Activated CD4-positive, alpha-beta T cell treated with anti-CD3 and anti-CD28 coated beads, Interleukin-2, amount 50 U/mL, for 16 hours (primary cell): ENCODE results near the gene ABHD8.
A peak's percentile ranks its signal among the peaks of the same experiment; 100 is the strongest.
"Not testable (repeated sequence)": the region's sequence is repeated elsewhere in the genome, so short reads cannot be mapped to it uniquely, and the experiment has no call there.

Experiments used
- DNase-seq: peaks from one replicate; pipeline ENCODE4 v3.0.0-alpha.2; 2020

The ABHD8 gene

DNA sequence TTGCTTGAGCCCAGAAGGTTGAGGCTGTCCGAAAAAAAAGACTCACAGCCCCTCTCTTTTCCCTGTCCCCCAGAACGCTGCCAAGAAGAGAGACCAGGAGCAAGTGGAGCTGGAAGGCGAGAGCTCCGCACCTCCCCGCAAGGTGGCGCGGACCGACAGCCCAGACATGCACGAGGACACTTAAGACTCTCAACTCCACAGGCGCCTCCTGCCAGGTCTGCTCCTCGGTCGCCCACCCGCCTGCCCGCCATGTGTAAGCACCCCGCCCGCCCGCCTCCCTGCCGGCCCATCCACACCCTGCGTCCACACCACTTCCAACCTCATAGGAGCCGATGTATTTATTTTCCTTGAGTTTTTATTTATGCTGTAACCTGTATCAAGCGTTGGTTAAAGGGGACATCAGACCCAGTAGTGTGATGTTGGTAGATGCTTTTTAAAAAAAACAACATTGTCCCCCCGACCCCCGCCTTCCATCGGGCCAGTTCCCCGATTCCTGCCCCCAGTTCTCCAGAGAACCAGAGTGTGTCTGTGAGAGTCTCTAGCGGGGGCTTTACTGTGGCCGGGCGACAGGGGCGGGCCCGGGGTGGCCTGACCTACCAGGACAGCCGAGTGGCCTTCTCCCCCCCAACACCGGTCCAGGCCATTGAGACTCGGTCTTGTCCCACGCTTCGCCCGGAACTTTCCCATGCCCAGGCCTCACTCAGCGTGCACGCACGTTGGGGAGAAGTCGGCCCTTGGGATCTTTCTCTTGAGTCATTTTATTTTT is 16.4 kb upstream of the ABHD8 start:
- DNase-seq = no peak

DNA sequence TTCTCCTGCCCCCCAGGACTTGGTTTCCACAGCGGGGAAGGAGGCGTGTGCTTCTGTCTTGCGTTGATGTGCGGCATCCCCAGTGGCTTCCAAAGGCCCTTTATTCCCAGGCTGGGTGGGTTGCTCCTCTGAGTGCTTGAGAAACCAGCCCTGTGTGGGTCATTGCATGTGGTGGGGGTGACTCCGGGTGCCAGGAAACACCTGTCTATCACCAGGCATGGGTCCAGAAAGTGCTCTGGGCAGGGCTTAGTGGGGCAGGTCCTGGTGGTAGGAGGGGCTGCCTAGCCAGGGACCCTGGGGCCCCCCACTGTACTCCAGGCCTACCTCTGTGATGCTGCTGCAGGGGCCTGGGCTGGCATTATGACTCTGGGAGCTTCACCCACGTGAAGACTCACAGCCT is 15.7 kb upstream of the ABHD8 start:
- no peak for DNase-seq

DNA sequence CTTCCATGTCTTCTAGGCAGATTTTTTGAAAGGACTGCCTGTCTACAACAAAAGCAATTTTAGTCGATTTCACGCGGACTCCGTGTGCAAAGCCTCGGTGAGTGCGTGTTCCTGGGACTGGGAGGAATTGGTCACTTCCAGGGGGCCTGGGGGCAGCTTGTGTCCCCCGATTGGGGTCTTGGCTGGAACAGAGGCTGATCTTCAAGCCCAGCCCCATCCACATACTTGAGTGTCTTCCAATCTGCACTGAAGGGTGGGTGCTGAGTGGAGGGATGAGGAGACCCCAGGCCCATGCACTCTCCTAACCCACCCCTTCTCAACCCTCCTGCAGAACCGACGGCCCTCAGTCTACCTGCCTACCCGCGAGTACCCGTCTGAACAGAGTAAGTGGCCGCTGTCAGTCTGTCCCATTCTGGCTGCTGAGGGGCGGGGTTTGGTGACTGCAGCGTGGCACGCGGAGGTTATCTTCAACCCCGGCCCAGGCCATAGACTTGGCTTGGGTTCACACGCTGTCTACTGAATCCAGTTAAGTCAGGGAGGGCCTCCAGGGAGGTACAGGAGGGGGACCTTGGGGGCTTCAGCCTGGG is 10.9 kb upstream of the ABHD8 start:
- no peak for DNase-seq

DNA sequence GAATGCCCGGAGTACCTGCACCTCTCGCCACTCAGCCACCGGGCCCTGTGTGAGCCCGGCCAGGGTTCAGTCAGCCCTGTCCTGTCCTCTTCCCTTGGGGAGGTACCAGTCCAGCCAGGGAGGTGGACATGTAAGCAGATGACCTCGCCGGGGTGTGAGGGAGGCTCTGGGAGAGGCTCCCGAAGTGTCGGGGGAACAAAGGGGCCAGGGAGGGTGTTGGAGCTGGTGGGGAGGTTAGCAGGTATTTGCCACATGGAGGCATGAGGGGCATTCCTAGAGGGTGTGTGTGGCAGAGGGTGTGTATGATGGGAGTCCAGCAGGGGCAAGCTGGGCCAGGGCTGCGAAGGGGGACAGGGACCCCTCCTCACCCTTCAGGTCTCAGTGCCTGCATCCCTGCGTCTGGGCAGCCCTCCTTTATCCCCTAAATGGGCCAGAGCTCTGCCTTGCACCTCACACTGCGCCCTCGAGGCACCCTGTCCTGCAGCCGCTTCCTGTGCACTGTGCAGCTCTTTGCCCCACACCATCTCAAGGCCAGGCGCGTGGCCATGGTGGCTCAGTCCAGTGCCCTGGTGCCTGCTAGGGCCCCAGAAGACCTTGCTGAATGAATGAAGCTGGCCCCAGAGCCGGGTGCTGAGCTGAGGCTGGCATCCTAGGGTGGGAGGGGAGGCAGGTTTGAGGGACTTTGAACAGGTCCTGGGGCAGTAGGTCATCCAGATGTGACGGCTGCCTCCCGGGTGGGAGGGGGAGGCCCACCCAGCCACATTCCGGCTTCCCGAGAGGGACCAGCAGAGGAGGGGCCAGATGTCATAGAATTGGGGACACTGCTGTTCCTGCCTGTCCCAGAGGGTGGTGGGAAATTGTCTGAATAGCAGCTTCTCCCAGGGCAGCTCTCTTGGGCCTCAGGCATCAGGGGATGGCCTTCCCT is 9.2 kb upstream of the ABHD8 start:
- no peak for DNase-seq

DNA sequence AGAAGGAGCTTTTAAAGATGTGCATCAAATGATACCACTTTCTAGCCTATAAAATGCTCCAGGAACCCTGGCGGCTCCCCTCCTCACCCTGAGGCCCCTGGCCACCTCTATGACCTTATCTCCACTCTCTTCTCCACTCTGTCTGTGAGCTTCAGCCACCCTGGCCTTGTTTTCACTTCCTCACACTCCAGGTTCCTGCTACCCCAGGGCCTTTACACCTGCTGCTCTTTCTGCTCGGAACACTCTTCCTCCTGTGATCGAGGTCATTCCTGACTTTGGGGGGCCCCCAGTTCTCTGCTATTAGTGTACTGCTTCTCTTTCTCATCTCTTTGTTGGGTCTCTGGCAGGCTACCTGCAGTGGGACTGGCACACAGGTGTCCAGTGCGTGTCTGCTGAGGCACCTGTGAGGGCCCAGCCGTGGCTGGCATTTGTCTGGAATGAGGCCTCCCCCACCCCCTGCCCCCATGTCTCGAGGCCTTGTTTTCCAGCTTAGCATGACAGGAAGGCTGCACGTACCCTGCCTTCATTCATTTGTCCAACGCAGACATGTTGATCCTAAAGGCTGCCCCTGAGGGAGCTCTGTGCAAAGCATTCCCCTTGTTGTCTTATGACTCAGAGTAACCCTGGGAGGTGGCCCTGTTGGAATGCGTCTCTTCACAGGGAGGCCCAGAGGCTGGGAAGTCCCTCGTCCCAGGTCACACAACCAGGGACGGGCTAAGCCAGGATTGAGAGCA is 8.4 kb upstream of the ABHD8 start:
- DNase-seq = no peak

DNA sequence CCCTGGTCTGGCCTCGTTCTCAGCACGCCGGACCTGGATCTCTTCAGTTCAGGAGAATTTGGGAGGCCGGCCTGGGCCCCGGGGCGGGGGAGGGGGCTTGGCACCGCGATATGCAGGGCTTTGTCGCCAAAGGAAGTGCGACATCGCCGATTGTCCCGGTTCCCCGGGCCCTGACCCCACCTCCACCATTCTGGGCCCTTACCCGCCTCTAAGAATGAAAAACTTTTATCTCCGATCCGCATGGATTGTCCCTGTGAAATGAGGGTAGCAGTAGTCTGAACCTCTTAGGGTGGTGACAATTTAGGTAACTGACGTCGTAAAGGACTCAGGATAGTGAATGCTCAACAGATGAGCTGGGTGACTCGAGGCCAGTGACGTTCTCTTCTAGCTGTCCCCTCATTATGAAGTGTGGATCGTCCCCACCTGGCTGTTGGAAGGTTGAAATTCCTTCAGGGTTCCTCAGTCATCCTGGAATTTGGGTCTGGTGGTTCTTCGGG is 6.8 kb upstream of the ABHD8 start:
- no peak for DNase-seq

DNA sequence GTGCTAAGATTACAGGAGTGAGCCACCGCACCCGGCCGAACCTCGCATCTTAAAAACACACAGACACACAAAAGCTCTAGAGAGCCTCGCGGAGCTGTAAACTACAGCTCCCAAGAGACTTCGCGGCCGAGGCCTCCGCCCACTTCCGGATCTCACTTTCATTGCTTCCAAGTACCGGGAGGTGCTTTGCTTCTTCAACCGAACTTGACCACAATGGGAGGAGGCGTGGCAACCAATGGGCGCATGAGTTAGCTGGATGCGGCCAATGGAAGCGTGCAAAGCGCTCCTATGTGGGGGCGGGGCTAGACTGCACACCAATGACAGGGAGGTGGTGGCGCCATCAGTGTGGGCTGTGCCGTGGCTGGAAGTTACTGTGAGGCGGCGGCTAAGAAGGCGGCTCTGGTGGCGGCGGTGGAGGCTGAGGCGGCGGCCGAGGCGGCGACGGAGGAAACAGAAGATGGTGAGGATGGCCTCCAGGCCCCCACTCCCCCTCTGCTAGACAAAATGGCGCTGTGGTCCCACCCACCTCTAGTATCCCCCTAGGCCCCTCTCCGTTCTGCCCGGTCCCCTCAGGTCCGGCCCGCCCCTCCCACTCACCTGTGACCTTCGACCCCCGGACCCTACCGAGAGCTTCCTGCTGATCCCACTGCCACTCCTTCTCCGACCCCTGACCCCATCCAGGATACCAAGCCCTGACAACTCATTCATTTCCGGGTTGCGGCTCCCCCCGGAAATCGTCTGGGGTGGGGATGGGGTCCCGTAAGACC is 6.2 kb upstream of the ABHD8 start, which contains the start of gene DDA1:
Gene DDA1, plus strand, starts transcription at position 366 of the 767 bp plus-strand sequence. Its CDS starts 92 bp downstream, at position 458.
- DNase-seq = peak; percentile 100

DNA sequence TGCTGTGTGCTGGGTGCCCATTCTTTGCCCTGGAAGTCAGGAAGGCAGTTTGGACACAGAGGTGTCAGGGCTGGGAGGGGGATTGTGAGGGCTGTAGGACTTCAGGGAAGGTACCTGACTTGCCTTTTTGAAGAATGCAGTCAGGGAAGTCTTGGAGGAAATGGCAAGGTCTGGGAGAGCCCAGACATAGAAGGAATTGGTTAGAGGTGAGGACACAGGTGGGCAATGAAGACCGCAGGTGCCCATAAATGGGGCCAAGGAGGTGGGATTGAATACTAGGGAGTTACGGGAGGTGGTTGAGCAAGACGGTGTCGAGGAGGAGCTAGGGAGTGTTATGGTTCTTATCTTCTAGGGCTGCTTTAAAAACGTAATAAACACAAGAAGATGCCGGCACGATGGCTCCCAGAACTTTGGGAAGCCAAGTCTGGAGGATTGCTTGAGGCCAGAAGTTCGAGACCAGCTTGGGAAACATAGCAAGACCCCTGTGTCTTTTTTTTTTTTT is 4.7 kb upstream of the ABHD8 start:
- DNase-seq = no peak

DNA sequence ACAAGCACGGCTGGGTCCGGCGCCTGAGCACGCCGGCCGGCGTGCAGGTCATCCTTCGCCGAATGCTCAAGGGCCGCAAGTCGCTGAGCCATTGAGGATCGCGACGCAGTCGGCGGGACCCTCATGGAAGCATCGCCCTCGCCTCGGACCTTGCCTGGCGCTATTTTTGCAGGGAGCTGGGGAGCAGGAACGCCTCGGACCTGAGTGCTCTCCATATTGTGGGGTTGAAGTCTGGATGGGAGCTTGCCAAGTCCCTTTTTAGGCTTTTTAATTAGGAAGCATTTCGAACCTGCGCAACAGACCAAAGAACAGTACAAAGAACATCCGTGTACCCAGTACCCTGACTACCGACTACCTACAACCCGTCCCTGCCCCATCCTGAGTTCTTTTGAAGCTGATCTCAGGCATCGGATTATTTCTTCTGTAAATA is 3.1 kb upstream of the ABHD8 start:
- DNase-seq = no peak

DNA sequence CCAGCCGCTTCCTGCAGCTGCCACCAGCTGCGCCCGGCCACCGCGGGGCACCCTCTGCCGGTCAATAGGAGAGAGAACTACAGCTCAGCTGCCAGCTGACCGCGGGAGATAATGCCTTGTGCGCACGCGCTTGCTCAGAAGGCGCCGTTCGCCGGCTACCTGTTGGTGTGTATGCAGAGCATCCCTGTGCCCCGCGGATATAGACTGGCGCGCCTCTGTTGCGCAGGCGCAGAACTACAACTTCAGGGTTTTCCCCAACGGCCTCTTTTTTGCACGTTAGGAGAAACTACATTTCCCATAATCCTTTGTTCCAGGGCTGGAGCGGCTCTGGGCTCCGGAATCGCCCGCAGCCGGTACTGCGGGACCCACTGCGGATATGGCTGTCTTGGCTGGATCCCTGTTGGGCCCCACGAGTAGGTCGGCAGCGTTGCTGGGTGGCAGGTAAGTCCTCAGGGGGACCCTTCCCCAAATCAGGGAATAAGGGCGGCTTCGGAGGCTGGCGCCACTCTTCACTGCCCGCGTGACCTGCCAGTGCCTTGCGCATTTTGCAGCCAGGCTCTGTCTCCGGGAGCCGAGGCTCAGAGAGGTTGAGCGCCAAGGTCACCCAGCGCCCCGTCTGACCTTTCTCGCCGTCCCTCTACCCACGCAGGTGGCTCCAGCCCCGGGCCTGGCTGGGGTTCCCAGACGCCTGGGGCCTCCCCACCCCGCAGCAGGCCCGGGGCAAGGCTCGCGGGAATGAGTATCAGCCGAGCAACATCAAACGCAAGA is 2.5 kb upstream of the ABHD8 start, which contains the start of gene MRPL34:
Gene MRPL34, plus strand, starts transcription at position 356 of the 768 bp plus-strand sequence. Its CDS starts 21 bp downstream, at position 377.
- peak; percentile 99 for DNase-seq

DNA sequence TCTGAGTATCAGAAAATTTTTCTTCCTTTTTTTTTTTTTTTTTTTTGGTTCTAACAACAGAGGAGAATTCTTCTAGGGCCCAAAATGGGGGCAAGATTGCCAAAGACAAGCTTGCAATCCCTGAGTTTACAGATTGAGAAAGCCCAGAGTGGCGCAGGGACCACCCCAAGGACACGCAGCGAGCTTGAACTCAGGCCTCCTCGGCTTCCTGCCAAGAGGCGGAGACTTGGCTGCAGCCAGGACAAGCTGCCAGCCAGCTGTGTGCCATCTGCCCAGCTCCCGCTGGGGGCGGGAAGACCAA is 1.9 kb upstream of the ABHD8 start:
- no peak for DNase-seq

DNA sequence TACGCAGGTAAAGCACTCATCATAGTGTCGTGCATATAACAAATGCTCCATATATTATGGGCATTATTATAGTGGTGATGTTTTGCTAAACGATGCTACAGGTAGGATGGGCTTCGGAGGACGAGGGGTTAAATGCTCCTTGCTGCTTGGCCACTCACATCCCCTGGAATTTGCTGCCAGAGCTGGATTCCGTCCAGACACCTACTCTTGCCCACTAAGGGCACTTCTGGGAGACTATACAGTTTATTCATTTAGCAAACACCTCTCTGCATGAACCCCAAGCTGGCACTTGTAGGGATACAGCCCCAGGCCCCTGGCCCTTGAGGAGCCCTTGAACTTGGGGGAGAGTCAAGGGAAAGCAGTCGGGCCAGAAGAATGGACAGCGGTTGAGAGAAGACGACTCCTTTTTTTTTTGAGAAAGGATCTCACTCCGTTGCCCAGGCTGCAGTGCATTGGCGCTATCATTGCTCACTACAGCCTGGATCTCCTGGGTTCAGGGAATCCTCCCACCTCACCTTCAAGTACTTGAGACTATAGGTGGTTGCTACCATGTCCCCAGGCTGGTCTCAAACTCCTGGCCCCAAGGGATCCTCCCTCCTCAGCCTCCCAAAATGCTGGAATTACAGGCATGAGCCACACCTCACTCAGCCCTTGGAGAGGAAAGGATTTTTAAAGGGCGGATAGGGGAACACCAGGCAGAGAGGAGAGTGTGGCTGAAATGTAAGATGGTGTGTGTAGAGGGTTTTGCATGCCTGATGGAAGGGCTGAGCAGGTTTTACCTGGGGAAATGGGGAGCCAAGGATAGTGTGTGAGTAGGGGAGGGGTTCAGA is 1.4 kb upstream of the ABHD8 start:
- no peak for DNase-seq

DNA sequence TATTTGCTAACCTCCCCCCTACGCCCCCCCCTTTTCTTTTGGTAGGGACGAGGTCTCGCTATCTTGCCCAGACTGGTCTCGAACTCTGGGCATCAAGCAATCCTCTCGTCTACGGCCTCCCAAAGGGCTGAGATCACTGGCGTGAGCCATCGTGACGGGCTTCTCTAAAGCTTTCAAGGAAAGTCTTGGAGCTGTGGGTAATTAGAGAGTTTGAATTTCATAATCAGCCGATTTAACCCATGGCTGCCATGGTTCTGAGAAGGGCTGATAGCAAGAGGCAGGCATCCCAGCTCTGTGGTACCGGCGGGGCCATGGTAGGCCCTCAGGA is 679 bp upstream of the ABHD8 start:
- no peak for DNase-seq

DNA sequence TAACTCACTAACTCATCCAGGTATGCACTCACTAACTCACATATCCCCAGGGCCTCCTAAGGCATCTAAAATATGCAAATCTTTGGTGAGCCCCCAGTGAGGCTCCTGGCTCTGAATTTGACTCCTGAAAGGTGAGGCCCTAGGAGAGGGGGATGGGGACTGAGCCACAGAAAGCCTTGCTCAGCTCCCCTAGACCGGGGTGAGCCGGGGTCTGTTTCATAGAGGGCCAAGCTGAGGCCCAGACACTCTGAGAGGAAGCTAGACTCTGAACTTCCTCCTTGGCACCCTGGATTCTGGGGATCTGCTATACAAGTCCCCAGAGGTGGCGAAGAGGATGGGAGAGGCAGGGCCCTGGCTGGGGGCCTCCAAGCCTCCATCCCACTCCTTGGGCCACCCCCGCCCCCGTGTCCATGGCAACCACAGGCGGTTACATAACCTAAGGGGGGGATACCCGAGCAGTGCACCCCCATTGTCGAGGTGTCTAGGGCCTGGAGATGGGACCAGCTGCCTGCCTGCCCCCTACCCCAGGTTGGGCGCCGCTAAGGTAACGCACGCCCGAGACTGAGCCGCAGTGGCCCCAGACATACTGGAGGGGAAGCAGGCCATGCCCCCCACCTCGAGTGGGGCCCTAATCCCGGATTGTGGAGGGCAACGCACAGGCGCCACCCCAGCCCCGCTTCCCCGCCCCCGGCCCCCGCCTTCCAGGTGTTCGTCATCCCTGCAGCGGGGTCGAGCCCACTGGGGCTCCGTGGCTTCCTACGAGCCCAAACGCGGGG is 646 bp downstream of the ABHD8 start:
- DNase-seq = no peak

DNA sequence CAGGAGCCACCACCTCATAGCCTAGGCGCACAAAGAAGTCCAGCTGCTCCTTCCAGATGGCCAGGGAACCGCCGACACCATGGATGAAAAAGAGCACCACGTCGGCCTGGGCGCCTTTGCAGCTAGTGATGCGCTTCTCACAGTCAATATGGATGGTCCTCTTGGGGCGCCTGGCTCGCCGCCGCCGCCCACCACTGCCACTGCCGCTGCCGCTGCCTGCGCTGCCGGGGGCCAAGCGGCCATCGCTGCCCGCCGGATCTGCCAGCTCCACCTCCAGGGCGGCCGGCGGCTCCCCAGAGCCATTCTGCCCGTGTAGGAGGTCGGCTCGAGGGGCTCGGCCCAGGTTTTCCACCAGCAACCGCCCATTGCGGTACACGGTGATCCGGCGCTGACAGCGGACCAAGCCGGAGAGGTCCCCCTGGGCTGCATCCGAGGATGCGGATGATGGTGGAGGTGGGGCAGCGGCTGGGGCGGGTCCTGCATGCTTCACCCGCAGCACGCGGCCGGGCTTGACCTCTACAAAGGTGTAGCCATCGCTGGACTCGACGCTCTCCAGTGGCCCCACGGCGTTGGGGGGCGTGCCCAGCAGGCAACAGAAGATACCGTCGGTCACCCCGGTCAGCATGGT is 2.1 kb downstream of the ABHD8 start:
- no peak for DNase-seq

DNA sequence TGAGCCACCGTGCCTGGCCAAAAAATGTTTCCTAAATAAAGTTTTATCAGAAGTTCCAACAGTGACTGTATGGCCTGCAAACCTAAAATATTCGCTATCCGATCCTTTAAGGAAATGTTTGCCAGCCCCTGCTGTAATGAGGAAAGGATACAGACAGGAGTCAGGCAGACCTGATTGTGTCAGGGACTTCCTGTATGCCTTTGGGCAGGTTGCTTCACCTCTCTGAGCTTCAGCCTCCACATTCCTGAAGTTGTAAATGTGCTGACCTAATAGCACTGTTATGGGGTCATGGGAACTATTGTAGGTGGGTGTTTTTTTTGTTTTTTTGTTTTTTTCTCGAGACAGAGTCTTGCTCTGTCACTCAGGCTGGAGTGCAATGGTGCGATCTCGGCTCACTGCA is 6.2 kb downstream of the ABHD8 start:
- DNase-seq = no peak

DNA sequence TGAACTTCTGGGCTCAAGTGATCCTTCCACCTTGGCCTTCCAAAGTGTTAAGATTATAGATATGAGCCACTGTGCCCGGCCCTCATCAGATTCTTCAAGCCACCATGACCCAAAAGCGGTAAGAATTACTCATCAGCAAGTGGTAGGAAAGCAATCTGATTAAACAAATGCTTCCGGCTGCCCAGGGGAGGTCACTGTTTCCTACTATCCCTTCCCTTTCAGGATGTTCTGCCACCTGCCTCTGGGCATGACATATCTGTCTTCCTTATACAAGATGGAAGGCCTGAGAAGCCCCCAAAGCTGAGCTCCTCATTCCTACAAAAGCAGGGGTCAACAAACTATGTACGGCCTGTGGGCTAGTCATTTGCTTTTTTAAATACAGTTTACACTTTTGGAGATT is 7.0 kb downstream of the ABHD8 start:
- DNase-seq = peak; percentile 45

DNA sequence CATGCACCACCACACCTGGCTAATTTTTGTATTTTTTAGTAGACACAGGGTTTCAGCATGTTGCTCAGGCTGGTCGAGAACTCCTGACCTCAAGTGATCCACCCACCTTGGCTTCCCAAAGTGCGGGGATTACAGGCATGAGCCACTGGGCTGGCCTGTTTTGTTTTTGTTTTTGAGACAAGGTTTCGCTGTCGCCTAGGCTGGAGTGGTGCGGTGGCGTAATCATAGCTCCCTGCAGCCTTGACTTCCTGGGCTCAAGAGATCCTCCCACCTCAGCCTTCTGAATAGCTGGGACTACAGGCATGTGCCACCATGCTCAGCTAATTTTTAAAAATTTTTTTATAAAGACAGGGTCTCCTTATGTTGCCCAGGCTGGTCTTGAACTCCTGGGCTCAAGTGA is 7.7 kb downstream of the ABHD8 start:
- DNase-seq = not testable (repeated sequence)
